B cell (primary cell): ENCODE results near the gene PARN.

ENCODE experiments used
- EZH2 ChIP-seq: IDR thresholded peaks from 2 replicates; pipeline ENCODE4 v1.6.1; 2012; ENCODE audit warnings: borderline replicate concordance, low read depth, mild to moderate bottlenecking, moderate library complexity, low read length; ENCODE audit not compliant: insufficient read depth, poor library complexity, severe bottlenecking
- TF ChIP-seq, protein P1 (sequence below): fragments of 200-600 bp; IDR thresholded peaks from one replicate; pipeline ENCODE4 v1.8.0; 2022; ENCODE audit warnings: antibody characterized with exemption, mild to moderate bottlenecking

GRCh38 chr16:14428043-14428442 is 202.0 kb downstream of the PARN start:
- TF ChIP-seq, protein P1, sequence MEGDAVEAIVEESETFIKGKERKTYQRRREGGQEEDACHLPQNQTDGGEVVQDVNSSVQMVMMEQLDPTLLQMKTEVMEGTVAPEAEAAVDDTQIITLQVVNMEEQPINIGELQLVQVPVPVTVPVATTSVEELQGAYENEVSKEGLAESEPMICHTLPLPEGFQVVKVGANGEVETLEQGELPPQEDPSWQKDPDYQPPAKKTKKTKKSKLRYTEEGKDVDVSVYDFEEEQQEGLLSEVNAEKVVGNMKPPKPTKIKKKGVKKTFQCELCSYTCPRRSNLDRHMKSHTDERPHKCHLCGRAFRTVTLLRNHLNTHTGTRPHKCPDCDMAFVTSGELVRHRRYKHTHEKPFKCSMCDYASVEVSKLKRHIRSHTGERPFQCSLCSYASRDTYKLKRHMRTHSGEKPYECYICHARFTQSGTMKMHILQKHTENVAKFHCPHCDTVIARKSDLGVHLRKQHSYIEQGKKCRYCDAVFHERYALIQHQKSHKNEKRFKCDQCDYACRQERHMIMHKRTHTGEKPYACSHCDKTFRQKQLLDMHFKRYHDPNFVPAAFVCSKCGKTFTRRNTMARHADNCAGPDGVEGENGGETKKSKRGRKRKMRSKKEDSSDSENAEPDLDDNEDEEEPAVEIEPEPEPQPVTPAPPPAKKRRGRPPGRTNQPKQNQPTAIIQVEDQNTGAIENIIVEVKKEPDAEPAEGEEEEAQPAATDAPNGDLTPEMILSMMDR: no peak
- TF ChIP-seq EZH2: no peak
